GM23248 (cell line): Measurements from ENCODE around the gene GCA. TPM values are rescaled to one million over a fixed set of nuclear protein-coding genes. Genes with fewer than 3 reads are reported as not detected.
A peak's percentile ranks its signal among the peaks of the same experiment; 100 is the strongest.

Experiments used
- DNase-seq: peaks from one replicate; pipeline ENCODE4 v3.0.0-alpha.2; 2015
- H2AFZ ChIP-seq: fragments of 200-600 bp; sonication (generic); 2 replicates; pipeline ENCODE4 v1.6.1; 2016; ENCODE audit warnings: antibody characterized with exemption
- H3F3A ChIP-seq: fragments of 200-600 bp; sonication (generic); 2 replicates; pipeline ENCODE4 v1.6.1; 2016; ENCODE audit warnings: mild to moderate bottlenecking, antibody characterized with exemption, mixed run types; ENCODE audit not compliant: insufficient read depth
- H3K27ac ChIP-seq: fragments of 200-600 bp; sonication (generic); 2 replicates; pipeline ENCODE4 v1.5.1; 2016; ENCODE audit warnings: mild to moderate bottlenecking
- H3K27me3 ChIP-seq: fragments of 200-600 bp; sonication (generic); replicated peaks from 2 replicates; pipeline ENCODE4 v1.6.1; 2016; ENCODE audit warnings: mild to moderate bottlenecking; ENCODE audit not compliant: insufficient read depth
- H3K36me3 ChIP-seq: fragments of 200-600 bp; sonication (generic); 2 replicates; pipeline ENCODE4 v1.6.1; 2016; ENCODE audit warnings: low read depth, mild to moderate bottlenecking
- H3K4me1 ChIP-seq: fragments of 200-600 bp; sonication (generic); 2 replicates; pipeline ENCODE4 v1.6.1; 2016; ENCODE audit warnings: mild to moderate bottlenecking; ENCODE audit not compliant: insufficient read depth
- H3K4me2 ChIP-seq: fragments of 200-600 bp; sonication (generic); one replicate; pipeline ENCODE4 v1.6.1; 2016; ENCODE audit warnings: mild to moderate bottlenecking; ENCODE audit not compliant: unreplicated experiment
- H3K4me3 ChIP-seq: fragments of 200-600 bp; sonication (generic); 2 replicates; pipeline ENCODE4 v1.5.1; 2016; ENCODE audit warnings: mild to moderate bottlenecking
- H3K79me2 ChIP-seq: fragments of 200-600 bp; sonication (generic); 2 replicates; pipeline ENCODE4 v1.6.1; 2016; ENCODE audit warnings: mild to moderate bottlenecking; ENCODE audit not compliant: insufficient read depth
- H3K9ac ChIP-seq: fragments of 200-600 bp; sonication (generic); 2 replicates; pipeline ENCODE4 v1.6.1; 2016; ENCODE audit warnings: mild to moderate bottlenecking
- H3K9me2 ChIP-seq: fragments of 200-600 bp; sonication (generic); 2 replicates; pipeline ENCODE4 v1.6.1; 2016; ENCODE audit warnings: mixed run types, mild to moderate bottlenecking, moderate library complexity; ENCODE audit not compliant: insufficient read depth
- H3K9me3 ChIP-seq: fragments of 200-600 bp; sonication (generic); one replicate; pipeline ENCODE4 v1.6.1; 2017; ENCODE audit warnings: low read depth
- H4K20me1 ChIP-seq: fragments of 200-600 bp; sonication (generic); 2 replicates; pipeline ENCODE4 v1.6.0; 2016; ENCODE audit not compliant: insufficient read depth
- EZH2 ChIP-seq: fragments of 200-600 bp; sonication (generic); IDR thresholded peaks from 2 replicates; pipeline ENCODE4 v1.6.1; 2018; ENCODE audit warnings: antibody characterized with exemption, mild to moderate bottlenecking; ENCODE audit not compliant: insufficient read depth, poor library complexity, severe bottlenecking
- EZH2phosphoT487 ChIP-seq: fragments of 200-600 bp; sonication (generic); IDR thresholded peaks from 2 replicates; pipeline ENCODE4 v1.6.1; 2018; ENCODE audit warnings: antibody characterized with exemption, moderate library complexity, mild to moderate bottlenecking, low read depth; ENCODE audit not compliant: insufficient read depth
- WGBS, 2 experiments: methylation state at CpG; one replicate each; pipeline ENCODE4 v1.1.6; 2015 to 2017; ENCODE audit warnings: low lambda C conversion rate in 2 of 2, low coverage in 1 of 2; ENCODE audit errors: missing lambda C conversion rate in 2 of 2; 5-methylcytosine and 5-hydroxymethylcytosine counted together
- in situ Hi-C: fragments of 300-500 bp; cut with MboI; formaldehyde crosslinking; loops from 2 replicates; pipeline ENCODE4 v1.15.0; 2020
- polyA plus RNA-seq: library from polyadenylated mRNA; unstranded; fragments of >200 nt; fragmentation: Nextera tagmentation; extraction: Ambion mirVana; gene quantifications from 2 replicates; pipeline ENCODE4 v1.2.1, GENCODE V29; 2016
- total RNA-seq: library from RNA; depleted of rRNA; stranded (reverse); fragments of >200 nt; shearing (Covaris generic); gene quantifications from 2 replicates; pipeline ENCODE4 v1.2.3, GENCODE V29; 2014; rRNA removed

GCA gene
- total RNA-seq (1.6 and 3.0 TPM in 2 replicates), polyA plus RNA-seq (1.6 TPM in 2 replicates)

- H3K4me3 ChIP-seq = peak within 1 kb of the TSS; percentile 83
- 0 out of 2 replicates have a peak, but pooled peaks cover 9% of the 10 kb centered on the region for H3K27me3 ChIP-seq
- no peaks in the 10 kb centered on the region for H3K79me2 ChIP-seq
- peak; percentile 93 for DNase-seq
- H3K36me3 ChIP-seq = no peaks in the 10 kb centered on the region
- peak within 1 kb of the TSS; percentile 71 for H3K4me2 ChIP-seq
- H3K9me3 ChIP-seq = no peaks in the 10 kb centered on the region
- peak within 1 kb of the TSS; percentile 92 for H2AFZ ChIP-seq
- in situ Hi-C loops = no loop called here
- 2 to 3% methylated on average over 47 to 52 of the region's 57 CpGs for WGBS, 2 experiments
- H3K9me2 ChIP-seq = no peaks in the 10 kb centered on the region
- H3F3A ChIP-seq = no peaks in the 10 kb centered on the region
- H4K20me1 ChIP-seq = no peaks in the 10 kb centered on the region
- no peaks in the 10 kb centered on the region for H3K4me1 ChIP-seq
- H3K27ac ChIP-seq = no peak within 1 kb of the TSS
- TF ChIP-seq EZH2 = no peak
- TF ChIP-seq EZH2phosphoT487 = no peak
- H3K9ac ChIP-seq = peak within 1 kb of the TSS; percentile 31; the same call in 1 of the 2 replicates
These were observed at the start of gene GCA for GRCh38 chr2:162343824-162344616. Gene GCA, plus strand, starts transcription at chr2:162344132. Its CDS starts 117 bp downstream, at chr2:162344249.

GRCh38 chr2:162295009-162295408, 48.9 kb upstream of the GCA start:
- H3K9me2 ChIP-seq = no peaks in the 10 kb centered on the region
- no peaks in the 10 kb centered on the region for H3K27me3 ChIP-seq
- no peak for TF ChIP-seq EZH2
- TF ChIP-seq EZH2phosphoT487 = no peak
- no peaks in the 10 kb centered on the region for H3K36me3 ChIP-seq
- H3K27ac ChIP-seq = no peak overlapping the region
- H3K9ac ChIP-seq = no peak overlapping the region
- no peaks in the 10 kb centered on the region for H4K20me1 ChIP-seq
- DNase-seq = no peak
- H2AFZ ChIP-seq = no peak overlapping the region
- in situ Hi-C loops = loop anchor here (5.0 kb wide), 1 partner anchor 73 kb away; no protein-coding TSS in a partner anchor
- H3K4me2 ChIP-seq = no peak overlapping the region
- no peaks in the 10 kb centered on the region for H3K79me2 ChIP-seq
- H3K9me3 ChIP-seq = no peaks in the 10 kb centered on the region
- peaks cover 2% of the 10 kb centered on the region; the same call in 1 of the 2 replicates for H3F3A ChIP-seq
- H3K4me3 ChIP-seq = no peak overlapping the region
- peaks cover 22% of the 10 kb centered on the region for H3K4me1 ChIP-seq
- WGBS, 2 experiments = 90 to 94% methylated on average over 2 of the region's 2 CpGs

- DNase-seq = peak; percentile 68
- H3K4me2 ChIP-seq = peak overlapping the region; percentile 93
- 54% methylated on average over 5 of the region's 5 CpGs for WGBS, 2 experiments
- no peak for TF ChIP-seq EZH2
- TF ChIP-seq EZH2phosphoT487 = no peak
- no peaks in the 10 kb centered on the region for H3K79me2 ChIP-seq
- H3K9me3 ChIP-seq = no peaks in the 10 kb centered on the region
- in situ Hi-C loops = loop anchor here (5.0 kb wide), 1 partner anchor 76 kb away; no protein-coding TSS in a partner anchor
- H4K20me1 ChIP-seq = no peaks in the 10 kb centered on the region
- peak overlapping the region; percentile 69 for H3K4me3 ChIP-seq
- H3K27ac ChIP-seq = no peak overlapping the region
- H3K9me2 ChIP-seq = no peaks in the 10 kb centered on the region
- peak overlapping the region; percentile 66; the same call in 1 of the 2 replicates for H3K9ac ChIP-seq
- H3K27me3 ChIP-seq = no peaks in the 10 kb centered on the region
- peaks cover 27% of the 10 kb centered on the region for H3K4me1 ChIP-seq
- peaks cover 8% of the 10 kb centered on the region; the same call in 1 of the 2 replicates for H3F3A ChIP-seq
- no peaks in the 10 kb centered on the region for H3K36me3 ChIP-seq
- no peak overlapping the region; the same call in 1 of the 2 replicates for H2AFZ ChIP-seq
These were observed 45.9 kb upstream of the GCA start for GRCh38 chr2:162297925-162298552.

- Histone ChIP-seq H3K4me3 (no peak overlapping the region), H3K27me3 (no peaks in the 10 kb centered on the region), H3K9ac (no peak overlapping the region), H4K20me1 (no peaks in the 10 kb centered on the region), H3K9me3 (no peaks in the 10 kb centered on the region), H3K36me3 (no peaks in the 10 kb centered on the region), H2AFZ (no peak overlapping the region), H3F3A (peaks cover 8% of the 10 kb centered on the region; the same call in 1 of the 2 replicates), H3K4me1 (peaks cover 19% of the 10 kb centered on the region), H3K9me2 (no peaks in the 10 kb centered on the region), H3K4me2 (no peak overlapping the region), H3K79me2 (no peaks in the 10 kb centered on the region), H3K27ac (no peak overlapping the region)
- in situ Hi-C loops = loop anchor here (5.0 kb wide), 1 partner anchor 77 kb away; no protein-coding TSS in a partner anchor
- 90 to 92% methylated on average over 9 of the region's 9 CpGs for WGBS, 2 experiments
- no peak for TF ChIP-seq EZH2
- TF ChIP-seq EZH2phosphoT487 = no peak
- DNase-seq = no peak
These were observed 45.1 kb upstream of the GCA start for GRCh38 chr2:162298669-162299335.
